ENCODE results near the gene MMS19.
A peak's percentile ranks its signal among the peaks of the same experiment; 100 is the strongest.

Gene MMS19

DNA sequence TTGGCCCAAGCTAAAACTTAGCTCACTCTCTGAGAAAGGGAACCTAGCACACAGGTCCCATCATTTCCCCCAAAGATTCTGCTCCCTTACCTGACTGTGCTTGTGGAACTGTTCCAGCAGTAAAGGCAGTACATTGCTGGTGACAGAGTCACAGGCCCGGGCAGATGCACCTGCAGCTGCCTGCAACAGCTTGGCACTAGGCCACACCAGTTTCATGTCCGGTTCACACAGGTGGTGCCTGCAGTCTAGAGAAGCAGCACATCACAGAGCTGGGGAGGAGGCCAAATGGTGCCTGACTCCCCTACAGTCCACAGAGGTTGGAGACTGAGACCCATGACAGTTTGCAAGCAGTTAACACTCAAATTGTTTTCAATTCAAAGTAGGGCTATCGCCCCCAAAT is 30.1 kb downstream of the MMS19 start:
- no peak for DNase-seq (ENCODE audit: low read depth in 3 of 3)

DNA sequence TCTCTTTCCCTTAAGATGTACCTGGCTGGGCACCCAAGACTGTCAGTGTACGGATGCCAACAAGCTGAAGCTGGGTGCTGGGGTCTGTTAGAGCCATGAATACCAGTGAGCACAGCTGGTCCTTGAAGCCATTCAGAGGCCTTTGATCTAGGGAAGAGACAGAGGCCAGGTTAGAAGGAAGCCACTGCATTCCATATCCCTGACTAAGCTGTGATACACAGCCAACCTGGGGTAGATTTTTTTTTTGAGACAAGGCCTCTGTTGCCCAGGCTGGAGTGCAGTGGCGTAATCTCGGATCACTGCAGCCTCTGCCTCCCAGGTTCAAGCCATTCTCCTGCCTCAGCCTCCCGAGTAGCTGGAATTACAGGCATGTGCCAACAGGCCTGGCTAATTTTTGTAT is 31.5 kb downstream of the MMS19 start:
- DNase-seq (ENCODE audit: low read depth in 3 of 3) = no peak

DNA sequence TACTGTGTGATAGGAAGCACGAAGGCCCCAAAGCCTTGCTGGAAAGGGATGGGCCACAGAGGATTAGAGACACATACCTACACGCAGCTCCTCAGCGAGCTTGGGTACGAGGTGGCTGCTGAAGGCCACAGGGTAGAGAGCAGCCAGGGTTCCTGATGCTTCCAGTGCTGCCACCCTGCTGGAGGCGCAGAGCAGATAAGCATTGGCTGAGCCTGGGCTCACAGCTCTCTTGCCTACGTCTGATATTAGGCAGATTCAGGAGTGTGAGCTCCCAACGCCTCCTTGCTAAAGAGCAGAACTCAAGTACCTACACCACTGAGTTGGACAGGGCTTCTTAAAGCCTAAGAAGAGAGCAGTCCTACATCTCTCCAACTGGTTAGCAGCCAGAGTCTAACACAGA is 32.2 kb downstream of the MMS19 start:
- DNase-seq (ENCODE audit: low read depth in 3 of 3) = no peak

DNA sequence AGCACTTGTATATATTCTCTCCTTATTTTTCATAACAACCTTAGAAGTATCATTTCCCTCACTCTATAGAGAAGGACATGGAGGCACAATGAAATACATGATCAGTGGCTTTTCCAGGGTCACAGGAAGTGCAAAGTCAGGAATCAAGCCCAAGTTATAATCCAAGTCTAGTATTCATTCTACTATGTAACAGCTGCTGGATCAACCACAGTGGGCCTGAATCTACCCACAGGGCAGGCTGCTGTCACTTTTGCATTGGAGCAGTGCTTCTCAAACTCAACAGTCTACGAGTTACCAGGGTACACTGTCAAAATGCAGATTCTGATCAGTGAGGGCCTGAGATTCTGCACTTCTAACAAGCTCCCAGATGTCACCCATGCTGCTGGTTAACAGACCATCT is 34.0 kb downstream of the MMS19 start:
- DNase-seq (ENCODE audit: low read depth in 3 of 3) = no peak

DNA sequence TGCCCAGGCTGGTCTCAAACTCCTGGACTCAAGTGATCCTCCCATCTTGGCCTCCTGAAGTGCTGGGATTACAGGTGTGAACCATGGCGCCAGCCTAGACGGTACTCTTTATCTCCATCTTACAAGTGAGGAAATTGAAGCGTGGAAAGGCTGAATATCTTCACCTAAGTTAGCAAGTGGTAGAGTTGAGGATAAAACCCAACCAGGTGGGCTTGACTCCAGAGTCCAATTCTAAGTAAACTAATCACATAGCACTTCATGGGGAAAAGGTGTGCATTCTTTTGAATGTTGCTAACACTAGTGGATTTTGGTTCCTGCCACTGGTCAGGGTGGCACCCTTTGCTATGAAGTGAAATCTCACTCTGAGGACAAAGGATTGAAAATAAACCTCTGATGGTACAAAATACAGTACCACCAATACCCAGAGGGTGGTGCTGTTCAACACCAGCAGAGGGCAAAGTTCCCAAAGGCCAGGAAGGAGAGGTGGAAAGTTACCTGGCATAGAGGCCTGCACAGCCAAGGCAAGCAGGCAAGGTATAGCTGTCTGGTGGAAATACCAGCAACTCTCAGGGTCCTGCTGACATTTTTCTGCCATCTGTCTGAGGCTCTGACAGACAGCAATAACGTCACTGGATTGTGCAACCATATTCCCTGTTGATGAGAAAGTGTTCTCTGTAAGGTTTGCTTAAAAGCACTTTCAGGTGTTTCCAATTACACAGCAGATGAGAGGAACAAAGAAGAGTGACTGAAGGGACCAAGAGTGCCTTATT is 34.7 kb downstream of the MMS19 start:
- peak in 1 of 3 experiments; percentile 18 for DNase-seq (ENCODE audit: low read depth in 3 of 3)

DNA sequence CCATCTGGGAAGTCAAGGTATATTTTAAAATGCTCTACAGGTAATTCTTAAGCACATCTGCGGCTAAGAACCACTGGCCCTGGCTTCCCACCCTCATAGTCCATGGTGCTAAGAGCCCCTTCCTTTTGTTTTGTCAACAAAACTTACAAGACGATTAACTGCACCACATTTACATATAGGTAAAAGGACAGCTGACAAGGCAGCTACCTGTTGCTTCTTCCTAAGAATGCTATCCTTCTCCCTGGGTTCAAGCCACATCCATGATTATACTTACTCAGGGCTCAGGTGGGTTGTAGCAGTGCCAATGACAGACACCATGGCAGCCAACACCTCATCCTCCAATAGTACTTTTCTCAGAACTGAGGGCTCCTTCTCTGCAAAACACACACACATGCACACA is 35.9 kb downstream of the MMS19 start:
- no peak for DNase-seq (ENCODE audit: low read depth in 3 of 3)

DNA sequence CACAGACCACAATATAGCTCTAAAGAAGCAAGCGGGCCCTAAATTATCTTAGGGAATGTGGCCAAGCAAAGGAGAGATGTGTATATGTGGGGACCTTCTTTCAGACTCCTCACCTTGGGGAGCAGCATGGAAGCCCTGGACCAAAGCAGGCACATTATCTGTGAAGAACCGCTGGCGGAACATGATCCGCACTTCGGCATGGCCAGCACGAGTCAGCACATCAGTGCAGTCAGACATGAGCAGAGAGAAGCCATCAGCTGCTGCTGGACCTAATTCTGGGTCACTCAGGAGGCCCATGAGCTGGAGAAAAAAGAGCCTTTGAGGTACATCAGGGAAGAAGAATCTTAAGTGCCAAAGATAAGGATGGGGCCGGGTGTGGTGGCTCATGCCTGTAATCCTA is 38.3 kb downstream of the MMS19 start:
- no peak for DNase-seq (ENCODE audit: low read depth in 3 of 3)

DNA sequence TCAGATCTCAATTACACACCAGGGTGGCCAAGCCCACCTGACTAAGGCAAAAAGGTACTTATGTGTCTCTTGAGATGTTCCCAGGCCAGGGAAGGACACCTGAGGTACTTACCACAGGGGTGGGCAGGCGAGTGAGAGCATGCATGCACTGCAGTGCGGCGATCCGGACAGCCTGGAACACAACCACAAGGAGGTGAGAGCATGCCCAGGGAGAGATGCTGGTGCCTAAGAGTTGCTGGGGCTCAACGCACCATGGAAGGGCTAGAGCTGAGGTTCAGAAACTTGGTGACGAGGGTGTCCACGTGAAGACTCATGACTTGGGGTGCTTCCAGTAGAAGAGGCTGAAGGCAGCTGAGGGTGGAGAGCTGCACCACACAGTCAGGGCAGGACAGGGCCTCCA is 39.1 kb downstream of the MMS19 start:
- no peak for DNase-seq (ENCODE audit: low read depth in 3 of 3)

DNA sequence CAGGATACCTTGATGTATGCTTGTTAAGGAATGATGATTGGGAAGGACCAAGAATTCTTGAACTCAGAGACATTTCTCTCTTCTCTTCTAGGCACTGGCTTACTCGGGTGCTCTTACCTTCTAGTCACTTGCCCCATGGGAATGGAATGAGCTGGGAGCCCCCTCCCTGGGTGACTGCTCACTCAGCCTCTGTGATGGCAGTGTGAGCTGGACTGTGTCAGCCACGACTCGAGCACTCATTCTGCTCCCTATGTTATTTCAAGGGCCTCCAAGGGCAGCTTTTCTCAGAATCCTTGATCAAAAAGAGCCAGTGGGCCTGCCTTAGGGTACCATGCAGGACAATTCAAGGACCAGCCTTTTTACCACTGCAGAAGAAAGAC is 41.5 kb downstream of the MMS19 start:
- no peak for DNase-seq (ENCODE audit: low read depth in 3 of 3)

DNA sequence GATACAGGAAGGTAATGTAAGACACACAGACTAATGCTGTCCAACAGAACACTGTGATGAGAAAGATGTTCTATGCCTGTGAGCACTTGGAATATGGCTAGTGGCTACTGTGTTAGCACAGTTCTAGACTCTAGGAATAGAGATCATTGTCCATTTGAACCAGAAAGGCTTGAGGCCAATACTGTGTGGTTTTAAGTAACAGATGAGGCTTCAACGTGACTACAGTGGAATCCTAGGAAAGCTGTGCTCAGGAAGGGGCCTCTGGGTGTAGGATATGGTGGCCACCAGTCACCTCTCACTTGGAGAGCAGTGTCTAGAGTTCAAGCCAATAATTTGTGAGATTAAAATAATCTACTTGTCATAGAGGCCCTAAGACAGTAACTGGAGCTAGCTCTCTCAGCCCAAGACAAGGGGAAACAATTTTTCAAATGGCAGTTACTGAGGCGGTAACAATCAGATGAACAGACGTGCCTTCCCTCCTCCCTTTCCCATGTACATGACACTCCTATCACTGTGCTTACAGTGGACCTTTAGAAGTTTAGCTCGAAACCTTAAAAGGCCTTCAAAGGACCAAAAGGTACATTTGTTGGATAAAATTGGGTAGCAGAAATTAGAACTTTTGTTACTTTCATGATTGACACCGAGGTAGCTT is 42.1 kb downstream of the MMS19 start:
- DNase-seq (ENCODE audit: low read depth in 3 of 3) = no peak

DNA sequence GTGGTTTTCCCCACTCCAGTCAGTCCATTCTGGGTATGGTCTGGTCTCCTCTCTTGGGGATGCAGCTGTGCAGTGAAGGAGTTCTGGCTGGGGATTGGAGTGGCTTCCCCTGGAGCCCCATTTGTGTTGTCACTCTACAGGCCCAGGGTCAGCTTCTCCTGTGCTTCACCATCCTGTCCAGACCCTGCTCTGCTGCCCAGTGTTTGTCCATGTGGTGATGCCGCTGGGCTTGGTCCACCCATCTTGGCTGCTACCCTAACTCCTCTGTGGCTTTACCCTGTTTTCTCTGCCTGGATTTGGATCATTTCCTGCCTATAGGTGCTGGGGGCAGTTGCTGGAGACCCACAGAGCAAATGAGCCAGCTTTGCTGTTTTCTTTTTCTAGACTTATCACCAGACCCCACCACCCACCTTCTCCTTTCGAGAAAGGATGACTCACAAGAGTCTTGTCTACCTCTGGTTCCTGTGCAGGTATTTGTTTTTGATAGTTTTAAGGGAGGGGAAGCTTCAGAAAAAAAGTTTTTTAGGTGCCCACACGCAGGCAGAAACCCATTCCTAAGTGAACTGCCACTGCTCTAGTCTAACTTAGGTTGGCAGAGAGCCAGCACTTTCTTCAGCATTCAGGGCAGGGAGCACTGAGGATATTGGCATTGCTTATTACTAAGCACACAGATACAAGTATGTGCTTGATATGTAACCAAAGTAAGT is 43.7 kb downstream of the MMS19 start:
- peak in 1 of 3 experiments; percentile 12 for DNase-seq (ENCODE audit: low read depth in 3 of 3)

DNA sequence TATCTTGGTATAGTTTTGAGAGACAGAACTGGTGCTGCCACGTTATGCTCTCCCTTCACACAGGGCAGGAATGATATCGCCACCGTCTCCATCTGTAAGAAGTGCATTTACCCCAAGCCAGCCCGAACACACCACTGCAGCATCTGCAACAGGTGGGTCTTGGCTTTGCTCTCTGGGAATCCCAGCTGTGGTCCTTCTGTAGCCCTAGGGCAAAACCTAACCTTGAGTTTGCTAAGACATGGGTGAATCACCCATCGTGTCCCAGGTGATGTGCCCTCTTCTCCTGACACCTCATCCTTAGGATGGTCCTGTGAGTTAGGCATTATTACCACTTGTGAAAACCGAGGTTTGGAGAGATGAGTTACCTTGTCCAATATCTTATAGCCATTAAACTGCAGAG is 45.9 kb downstream of the MMS19 start:
- DNase-seq (ENCODE audit: low read depth in 3 of 3) = no peak

DNA sequence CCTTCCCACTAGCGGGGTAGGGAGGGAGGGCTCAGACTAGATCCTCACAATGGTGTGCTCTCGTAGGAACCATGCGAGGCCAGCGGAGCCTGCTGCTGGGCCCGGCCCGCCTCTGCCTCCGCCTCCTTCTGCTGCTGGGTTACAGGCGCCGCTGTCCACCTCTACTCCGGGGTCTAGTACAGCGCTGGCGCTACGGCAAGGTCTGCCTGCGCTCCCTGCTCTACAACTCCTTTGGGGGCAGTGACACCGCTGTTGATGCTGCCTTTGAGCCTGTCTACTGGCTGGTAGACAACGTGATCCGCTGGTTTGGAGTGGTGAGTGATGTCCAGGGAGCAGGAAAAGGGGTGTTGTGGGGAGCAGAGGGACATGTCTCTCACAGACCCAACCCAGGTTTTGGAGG is 46.6 kb downstream of the MMS19 start:
- no peak for DNase-seq (ENCODE audit: low read depth in 3 of 3)

DNA sequence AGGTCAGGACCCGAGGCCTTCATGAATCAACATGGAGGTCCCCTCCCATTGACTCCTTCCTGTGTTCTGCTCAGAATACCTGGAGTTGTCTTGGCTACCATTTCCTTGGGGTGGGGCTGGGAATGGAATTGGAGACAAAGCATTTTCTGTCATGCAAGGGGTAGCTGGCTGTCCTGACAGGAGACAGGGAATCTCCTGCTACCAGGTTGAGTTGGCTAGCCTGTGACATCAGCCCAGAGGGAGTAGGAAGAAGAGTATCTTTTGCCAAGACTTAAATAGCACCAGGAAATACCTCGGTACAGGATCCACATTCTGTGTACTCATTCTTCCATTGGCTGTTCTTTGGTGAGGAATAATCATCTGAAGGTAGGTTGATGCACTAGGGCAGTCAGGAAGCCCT is 47.4 kb downstream of the MMS19 start:
- DNase-seq (ENCODE audit: low read depth in 3 of 3) = no peak

DNA sequence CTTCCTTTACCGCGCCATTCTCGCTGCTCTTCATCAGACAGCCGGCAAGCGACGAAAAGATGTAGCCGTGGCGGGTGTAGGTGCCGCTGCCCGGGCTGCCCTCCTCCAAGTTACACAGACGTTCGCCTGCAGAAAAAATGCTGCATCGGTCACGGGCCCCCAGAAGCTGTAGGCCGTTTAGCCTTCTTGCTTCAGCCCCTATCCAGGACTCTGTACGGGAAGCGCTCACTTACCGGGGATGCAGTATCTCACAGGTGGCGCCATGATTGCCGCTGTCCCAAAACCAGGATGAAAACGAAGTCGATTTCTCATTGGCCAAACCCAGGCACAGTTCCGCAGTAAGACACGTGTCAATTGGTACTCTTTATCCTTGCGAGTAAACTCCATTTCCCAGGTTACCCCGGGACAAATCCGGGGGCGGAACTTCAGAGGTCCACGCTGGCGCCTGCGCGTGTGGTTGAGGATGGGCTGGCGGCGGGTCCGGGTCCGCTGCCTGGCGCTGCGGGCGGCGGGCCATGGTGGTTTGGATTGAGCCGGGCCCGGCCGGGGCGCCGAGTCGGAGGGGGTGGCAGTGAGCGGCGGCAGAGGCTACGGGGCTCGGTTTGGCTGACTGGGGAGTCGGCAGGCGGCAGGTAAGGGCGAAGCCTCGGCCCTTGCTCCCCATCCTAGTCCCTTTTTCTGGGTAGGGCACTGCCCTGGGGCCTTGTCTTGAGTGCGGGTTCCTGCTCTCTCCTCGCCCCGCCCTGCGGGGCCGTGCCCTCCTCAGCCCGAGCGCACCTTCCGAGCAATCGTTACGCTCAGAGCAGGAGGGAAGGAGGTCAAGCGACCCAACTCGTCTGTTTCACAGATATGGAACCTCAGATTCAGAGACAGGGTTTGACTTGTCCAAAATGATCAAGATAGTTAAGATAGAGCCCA is 52.2 kb downstream of the MMS19 start, which contains the start of the genes EXOSC1 and ZDHHC16:
Gene EXOSC1 (minus strand): TSS at position 285 of the 918 bp plus-strand sequence. CDS start 21 bp downstream, at position 264.
Gene ZDHHC16 (plus strand): TSS at position 454 of the 918 bp plus-strand sequence. CDS start 5,501 bp downstream, outside the sequence.
- DNase-seq (ENCODE audit: low read depth in 3 of 3) = peak; percentile 81 to 91 (median 88)

DNA sequence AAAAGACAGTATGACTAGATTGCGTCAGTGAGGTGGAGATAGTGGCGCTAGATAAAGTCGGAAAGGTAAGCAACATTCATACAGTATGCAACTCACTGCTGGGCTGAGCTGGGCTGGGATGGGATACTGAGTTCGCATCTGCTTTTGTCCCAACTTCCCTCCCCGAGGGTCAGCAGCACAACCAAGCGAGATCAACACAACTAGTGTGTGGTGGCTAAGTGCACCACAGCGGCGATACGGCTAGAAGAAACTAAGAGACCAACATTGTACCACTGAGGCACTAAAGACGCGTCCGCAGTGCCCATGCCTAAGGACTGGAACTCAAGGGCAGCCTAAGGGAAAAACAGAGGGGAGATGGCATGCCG is 52.9 kb downstream of the MMS19 start:
- DNase-seq (ENCODE audit: low read depth in 3 of 3) = no peak

DNA sequence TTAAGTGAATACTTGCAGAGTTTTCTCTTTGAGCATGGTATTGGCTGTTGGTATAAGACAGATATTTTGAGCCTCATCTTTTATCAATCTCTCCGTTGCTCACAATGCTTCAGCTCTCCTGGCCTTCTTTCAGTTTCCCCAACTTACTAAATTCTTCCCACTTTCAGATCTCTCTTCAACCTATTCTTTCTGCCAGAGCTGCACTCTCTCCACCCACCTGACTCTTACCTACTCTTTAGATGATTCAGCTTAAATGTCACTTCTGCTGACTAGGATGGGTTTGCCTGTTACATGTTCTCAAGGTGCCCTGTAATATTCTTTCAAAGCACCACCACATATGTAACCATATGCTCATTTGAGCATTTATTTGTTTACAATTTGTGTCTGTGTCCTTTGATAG is 54.0 kb downstream of the MMS19 start:
- DNase-seq (ENCODE audit: low read depth in 3 of 3) = no peak

DNA sequence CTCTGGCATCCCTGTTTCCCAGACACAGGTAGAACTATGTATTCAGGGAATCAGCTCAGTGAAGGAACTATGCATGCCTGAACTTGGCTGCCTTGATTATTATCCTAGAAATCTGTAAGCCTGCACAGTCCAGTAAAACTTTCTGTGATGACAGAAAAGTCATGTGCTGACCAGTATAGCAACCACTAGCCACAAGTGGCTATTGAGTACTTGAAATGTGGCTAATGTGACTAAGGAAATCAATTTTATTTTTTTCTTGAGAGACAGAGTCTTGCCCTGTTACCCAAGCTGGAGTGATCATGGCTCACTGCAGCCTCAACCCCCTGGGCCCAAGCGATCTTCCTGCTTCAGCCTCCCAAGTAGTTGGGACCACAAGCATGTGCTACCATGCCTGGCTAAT is 55.9 kb downstream of the MMS19 start:
- DNase-seq (ENCODE audit: low read depth in 3 of 3) = no peak

DNA sequence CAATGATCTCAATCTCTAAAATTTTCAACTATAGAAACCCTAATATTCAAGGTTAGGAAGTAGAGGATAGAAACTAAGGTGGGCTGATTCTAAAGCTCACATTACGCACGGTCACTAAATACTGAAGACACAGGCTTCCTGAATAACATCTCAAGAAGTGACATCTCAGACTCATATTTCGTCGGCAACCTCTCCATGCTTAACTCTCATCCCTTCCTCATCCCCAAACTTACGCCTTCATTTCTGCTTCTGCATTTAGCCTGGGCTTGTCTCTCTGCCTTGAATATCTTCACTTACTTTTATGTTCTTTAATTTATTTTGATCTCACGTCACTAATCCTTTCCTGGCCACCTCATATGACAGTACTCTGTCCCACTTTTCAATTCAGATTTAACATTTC is 63.0 kb downstream of the MMS19 start:
- no peak for DNase-seq (ENCODE audit: low read depth in 3 of 3)

DNA sequence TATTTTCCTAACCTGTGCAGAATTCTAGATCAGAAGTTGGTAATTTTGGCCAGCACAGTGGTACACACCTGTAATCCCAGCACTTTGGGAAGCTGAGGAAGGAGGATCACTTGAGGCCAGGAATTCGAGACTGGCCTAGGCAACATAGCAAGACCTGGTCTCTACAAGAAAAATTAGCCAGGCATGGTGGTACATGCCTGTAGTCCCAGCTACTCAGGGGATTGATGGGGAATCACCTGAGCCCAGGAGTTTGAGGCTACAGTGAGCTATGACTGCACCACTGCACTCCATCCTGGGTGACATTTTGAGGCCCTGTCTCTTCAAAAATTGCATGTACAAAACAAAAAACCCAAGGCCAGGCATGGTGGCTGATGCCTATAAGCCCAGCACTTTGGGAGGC is 63.7 kb downstream of the MMS19 start:
- no peak for DNase-seq (ENCODE audit: low read depth in 3 of 3)

DNA sequence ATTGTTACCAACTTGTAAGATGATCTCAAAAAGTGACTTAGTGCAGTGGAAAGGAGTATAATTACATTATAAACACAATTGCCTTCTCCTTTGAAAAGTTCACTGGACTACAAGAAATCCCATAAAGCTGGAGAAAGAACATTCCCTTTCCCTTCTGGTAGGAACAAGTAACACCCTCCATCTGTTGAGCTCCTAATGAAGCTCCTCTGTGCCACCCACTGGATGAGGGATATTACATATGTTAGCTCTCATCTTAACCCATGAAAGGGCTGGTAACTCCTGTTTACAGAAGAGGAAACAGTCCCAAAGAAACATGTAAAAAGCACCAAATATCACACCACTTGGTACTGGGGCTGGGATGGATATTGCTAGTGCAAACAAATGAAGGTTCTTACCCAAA is 64.2 kb downstream of the MMS19 start:
- no peak for DNase-seq (ENCODE audit: low read depth in 3 of 3)

DNA sequence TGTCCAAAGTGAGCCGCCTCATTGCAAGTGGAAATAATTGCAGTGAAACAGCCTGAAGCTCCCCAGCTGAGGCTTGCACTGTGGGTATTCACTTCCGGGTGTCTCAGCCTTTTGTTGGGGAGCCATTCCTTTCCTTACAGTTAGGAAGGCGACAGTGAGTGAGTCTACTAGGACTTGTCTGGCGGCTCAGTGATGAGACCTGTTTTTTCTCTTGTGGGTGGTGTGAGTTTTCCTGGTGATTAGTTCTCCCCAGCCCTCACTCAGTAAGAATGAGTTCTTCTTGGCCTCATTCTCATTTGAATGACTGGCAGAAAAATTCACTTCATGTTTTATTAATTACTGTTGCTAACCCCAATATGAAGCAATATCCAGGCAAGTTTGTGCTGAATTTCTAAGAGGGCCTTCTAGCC is 69.6 kb downstream of the MMS19 start:
- no peak for DNase-seq (ENCODE audit: low read depth in 3 of 3)

Data from stimulated activated CD4-positive, alpha-beta T cell treated with anti-CD3 and anti-CD28 coated beads, TNF-alpha, amount 100 ng/mL, for 24 hours (primary cell).